OCI-LY1 (cell line): ENCODE data around the gene FBXL17.

ENCODE experiments used
- CTCF ChIP-seq: fragments of 200-600 bp; sonication (generic), shearing (Covaris generic); IDR thresholded peaks from 2 replicates; pipeline ENCODE4 v1.5.1; 2017; ENCODE audit warnings: mild to moderate bottlenecking, antibody characterized with exemption, low read length, moderate library complexity, mixed read lengths
- EZH2 ChIP-seq: fragments of 200-600 bp; sonication (generic), shearing (Covaris generic); IDR thresholded peaks from 2 replicates; pipeline ENCODE4 v1.8.0; 2017; ENCODE audit warnings: borderline replicate concordance, mixed run types, mild to moderate bottlenecking, antibody characterized with exemption, low read length, moderate library complexity, mixed read lengths

GRCh38 chr5:107887166-107887943, 494.5 kb downstream of the FBXL17 start:
- TF ChIP-seq CTCF = no peak
- TF ChIP-seq EZH2 = no peak
